Neural crest cell (in vitro differentiated cells): ENCODE measurements around the gene GRIP1. TPM values are rescaled to one million over a fixed set of nuclear protein-coding genes. Genes with fewer than 3 reads are reported as not detected.

Source experiments
- DNase-seq: peaks from one replicate; pipeline ENCODE4 v3.0.0; 2021; ENCODE audit warnings: low read depth, mixed read lengths, low spot score
- H3K27ac Mint-ChIP-seq: one replicate; pipeline ENCODE4 v1.8.0; 2021; ENCODE audit warnings: mild to moderate bottlenecking, mixed read lengths; ENCODE audit not compliant: unreplicated experiment
- H3K27me3 Mint-ChIP-seq: 2 replicates; pipeline ENCODE4 v1.8.0; 2021; ENCODE audit warnings: low read depth, mild to moderate bottlenecking, mixed read lengths
- H3K36me3 Mint-ChIP-seq: 2 replicates; pipeline ENCODE4 v1.8.0; 2021; ENCODE audit warnings: low read depth, mild to moderate bottlenecking, mixed read lengths
- H3K4me1 Mint-ChIP-seq: 2 replicates; pipeline ENCODE4 v1.8.0; 2021; ENCODE audit warnings: mixed read lengths
- H3K4me3 Mint-ChIP-seq: one replicate; pipeline ENCODE4 v1.8.0; 2021; ENCODE audit warnings: mild to moderate bottlenecking, mixed read lengths
- H3K9me3 Mint-ChIP-seq: 2 replicates; pipeline ENCODE4 v1.8.0; 2021; ENCODE audit warnings: mixed read lengths
- CTCF ChIP-seq: fragments of 200-600 bp; sonication (generic); conservative IDR thresholded peaks from 2 replicates; pipeline ENCODE4 v1.5.0; 2021; ENCODE audit warnings: antibody characterized with exemption, mild to moderate bottlenecking
- total RNA-seq: library from RNA; stranded (reverse); gene quantifications from 2 replicates; pipeline ENCODE4 v1.2.1, GENCODE V29; 2021

The GRIP1 gene
- total RNA-seq, 1 donor from 2014 or later = 40.3 TPM

GRCh38 chr12:66388517-66388916 is 290.4 kb downstream of the GRIP1 start:
- H3K27ac Mint-ChIP-seq = no peak overlapping the region
- no peak for DNase-seq

GRCh38 chr12:66387117-66387516 is 291.8 kb downstream of the GRIP1 start:
- no peaks in the 10 kb centered on the region for H3K4me1 Mint-ChIP-seq
- H3K27ac Mint-ChIP-seq = no peak overlapping the region
- peaks cover 16% of the 10 kb centered on the region for H3K36me3 Mint-ChIP-seq
- H3K27me3 Mint-ChIP-seq = no peaks in the 10 kb centered on the region
- TF ChIP-seq CTCF = no peak
- no peak for DNase-seq
- no peaks in the 10 kb centered on the region for H3K9me3 Mint-ChIP-seq
- no peak overlapping the region for H3K4me3 Mint-ChIP-seq

More at GRCh38 chr12:66388517-66388916, 290.4 kb downstream of the GRIP1 start:
- Mint-ChIP-seq H3K4me3 (no peak overlapping the region), H3K4me1 (no peaks in the 10 kb centered on the region), H3K36me3 (peaks cover 17% of the 10 kb centered on the region), H3K9me3 (no peaks in the 10 kb centered on the region), H3K27me3 (no peaks in the 10 kb centered on the region)
- TF ChIP-seq CTCF = no peak

GRCh38 chr12:66380769-66381535 is 297.9 kb downstream of the GRIP1 start:
- Mint-ChIP-seq H3K36me3 (peaks cover 11% of the 10 kb centered on the region), H3K4me3 (no peak overlapping the region), H3K4me1 (no peaks in the 10 kb centered on the region), H3K27me3 (no peaks in the 10 kb centered on the region), H3K27ac (no peak overlapping the region), H3K9me3 (no peaks in the 10 kb centered on the region)
- no peak for DNase-seq
- no peak for TF ChIP-seq CTCF

- TF ChIP-seq CTCF = no peak
- Mint-ChIP-seq H3K36me3 (peaks cover 11% of the 10 kb centered on the region), H3K27me3 (no peaks in the 10 kb centered on the region)
Observed at GRCh38 chr12:66379616-66380015, 299.3 kb downstream of the GRIP1 start.

GRCh38 chr12:66375560-66375959 is 303.3 kb downstream of the GRIP1 start:
- DNase-seq = no peak
- Mint-ChIP-seq H3K9me3 (no peaks in the 10 kb centered on the region), H3K4me3 (no peak overlapping the region), H3K36me3 (peaks cover 5% of the 10 kb centered on the region), H3K27me3 (no peaks in the 10 kb centered on the region), H3K4me1 (no peaks in the 10 kb centered on the region), H3K27ac (no peak overlapping the region)
- TF ChIP-seq CTCF = no peak

More at GRCh38 chr12:66379616-66380015, 299.3 kb downstream of the GRIP1 start:
- no peaks in the 10 kb centered on the region for H3K9me3 Mint-ChIP-seq
- H3K27ac Mint-ChIP-seq = no peak overlapping the region
- no peak overlapping the region for H3K4me3 Mint-ChIP-seq
- H3K4me1 Mint-ChIP-seq = no peaks in the 10 kb centered on the region
- no peak for DNase-seq
